A673 (cell line): ENCODE data around the gene INHBE. TPM values are rescaled to one million over a fixed set of nuclear protein-coding genes. Genes with fewer than 3 reads are reported as not detected.
A peak's percentile ranks its signal among the peaks of the same experiment; 100 is the strongest.

Experiments
- BruUV-seq: library from RNA; stranded (reverse); fragments of 400-500 nt; replicated peaks from 2 replicates; lab custom pipeline; 2021; lab: Mats Ljungman, UMichigan
- CTCF ChIA-PET: fragments of 300-600 bp; sonication (Branson Sonifier 250); formaldehyde crosslinking; loops from one replicate; lab custom pipeline; 2022; ENCODE audit warnings: antibody characterized with exemption; lab: Charles Lee
- POLR2A ChIA-PET: fragments of 300-600 bp; sonication (Branson Sonifier 250); formaldehyde crosslinking; loops from one replicate; lab custom pipeline; 2022; ENCODE audit warnings: antibody characterized with exemption; ENCODE audit not compliant: low non-redundant PET; lab: Charles Lee
- DNase-seq: peaks from one replicate; pipeline ENCODE4 v3.0.0-alpha.2; 2015; ENCODE audit warnings: low spot score
- H3K27ac ChIP-seq: fragments of 200-600 bp; sonication (generic); 2 replicates; pipeline ENCODE4 v1.5.1; 2016; ENCODE audit warnings: mixed run types, low read depth, mild to moderate bottlenecking, mixed read lengths, antibody characterized with exemption, low read length; ENCODE audit not compliant: poor library complexity, severe bottlenecking
- H3K27me3 ChIP-seq: fragments of 200-600 bp; sonication (generic); replicated peaks from 2 replicates; pipeline ENCODE4 v1.6.1; 2017; ENCODE audit warnings: mixed run types, low read depth, mild to moderate bottlenecking, mixed read lengths, antibody characterized with exemption, low read length; ENCODE audit not compliant: insufficient read depth, poor library complexity
- H3K36me3 ChIP-seq: fragments of 200-600 bp; sonication (generic); 2 replicates; pipeline ENCODE4 v1.6.1; 2016; ENCODE audit warnings: mixed run types, mild to moderate bottlenecking, mixed read lengths, antibody characterized with exemption, low read length; ENCODE audit not compliant: insufficient read depth, poor library complexity, severe bottlenecking
- H3K4me1 ChIP-seq: fragments of 200-600 bp; sonication (generic); 2 replicates; pipeline ENCODE4 v1.6.1; 2017; ENCODE audit warnings: mixed run types, mild to moderate bottlenecking, mixed read lengths, antibody characterized with exemption, low read length; ENCODE audit not compliant: insufficient read depth, poor library complexity, severe bottlenecking
- H3K4me3 ChIP-seq: fragments of 200-600 bp; sonication (generic); 2 replicates; pipeline ENCODE4 v1.5.1; 2016; ENCODE audit warnings: low read depth, mixed run types, mild to moderate bottlenecking, mixed read lengths, low read length; ENCODE audit not compliant: poor library complexity, severe bottlenecking
- H3K9me3 ChIP-seq: fragments of 200-600 bp; sonication (generic); 2 replicates; pipeline ENCODE4 v1.6.1; 2016; ENCODE audit warnings: mixed run types, low read depth, mild to moderate bottlenecking, mixed read lengths, antibody characterized with exemption, low read length; ENCODE audit not compliant: poor library complexity, severe bottlenecking
- EZH2 ChIP-seq: fragments of 200-600 bp; sonication (generic); IDR thresholded peaks from 2 replicates; pipeline ENCODE4 v1.6.1; 2017; ENCODE audit warnings: borderline replicate concordance, low read depth, mild to moderate bottlenecking, mixed read lengths, antibody characterized with exemption, low read length; ENCODE audit not compliant: poor library complexity, severe bottlenecking
- intact Hi-C: fragments of 100-400 bp; cut with micrococcal nuclease; formaldehyde crosslinking; loops from one replicate; pipeline ENCODE4 v1.10.0; 2022; ENCODE audit not compliant: unreplicated experiment
- total RNA-seq: library from RNA; stranded (reverse); gene quantifications from 2 replicates; pipeline ENCODE4 v1.2.3, GENCODE V29; 2021
- TF ChIP-seq, protein P1 (sequence below): fragments of 300-800, 200-600 bp; sonication (generic); conservative IDR thresholded peaks from 2 replicates; pipeline ENCODE4 v1.5.1; 2017; ENCODE audit warnings: low read depth, mild to moderate bottlenecking, antibody characterized with exemption, low read length, moderate library complexity, mixed read lengths

The INHBE gene
- total RNA-seq, 1 experiment from 2014 or later, result 0.62 TPM

DNA sequence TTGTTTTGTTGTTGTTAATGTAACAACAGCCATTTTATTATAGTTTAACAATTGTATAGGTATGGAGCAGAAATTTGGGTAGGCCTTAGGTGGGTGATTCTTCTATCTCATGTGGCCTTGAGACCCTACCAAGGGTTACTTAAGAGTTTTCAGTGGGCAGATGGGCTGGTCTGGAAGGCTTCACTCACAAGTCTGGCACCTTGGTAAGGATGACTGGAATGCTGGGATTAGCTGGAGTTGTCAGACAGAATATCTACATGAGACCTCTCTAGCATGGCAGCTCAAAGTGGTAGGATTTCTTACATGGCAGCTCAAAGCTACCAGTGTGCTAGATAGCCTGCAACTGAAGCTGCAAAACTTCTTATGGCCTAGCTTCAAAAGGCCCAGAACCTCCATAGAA lies 30.6 kb downstream of the INHBE start:
- Histone ChIP-seq H3K27ac (no peak overlapping the region), H3K27me3 (no peaks in the 10 kb centered on the region), H3K9me3 (no peaks in the 10 kb centered on the region), H3K4me1 (peaks cover 9% of the 10 kb centered on the region), H3K4me3 (no peak overlapping the region), H3K36me3 (peaks cover 21% of the 10 kb centered on the region)
- no peak for DNase-seq
- BruUV-seq, result no TSS peak
- TF ChIP-seq, protein P1, sequence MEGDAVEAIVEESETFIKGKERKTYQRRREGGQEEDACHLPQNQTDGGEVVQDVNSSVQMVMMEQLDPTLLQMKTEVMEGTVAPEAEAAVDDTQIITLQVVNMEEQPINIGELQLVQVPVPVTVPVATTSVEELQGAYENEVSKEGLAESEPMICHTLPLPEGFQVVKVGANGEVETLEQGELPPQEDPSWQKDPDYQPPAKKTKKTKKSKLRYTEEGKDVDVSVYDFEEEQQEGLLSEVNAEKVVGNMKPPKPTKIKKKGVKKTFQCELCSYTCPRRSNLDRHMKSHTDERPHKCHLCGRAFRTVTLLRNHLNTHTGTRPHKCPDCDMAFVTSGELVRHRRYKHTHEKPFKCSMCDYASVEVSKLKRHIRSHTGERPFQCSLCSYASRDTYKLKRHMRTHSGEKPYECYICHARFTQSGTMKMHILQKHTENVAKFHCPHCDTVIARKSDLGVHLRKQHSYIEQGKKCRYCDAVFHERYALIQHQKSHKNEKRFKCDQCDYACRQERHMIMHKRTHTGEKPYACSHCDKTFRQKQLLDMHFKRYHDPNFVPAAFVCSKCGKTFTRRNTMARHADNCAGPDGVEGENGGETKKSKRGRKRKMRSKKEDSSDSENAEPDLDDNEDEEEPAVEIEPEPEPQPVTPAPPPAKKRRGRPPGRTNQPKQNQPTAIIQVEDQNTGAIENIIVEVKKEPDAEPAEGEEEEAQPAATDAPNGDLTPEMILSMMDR, result no peak
- TF ChIP-seq EZH2, result no peak
- intact Hi-C loops, result no loop called here
- ChIA-PET POLR2A (no interaction called here), CTCF (interaction anchor here (0.6 kb wide), 1 partner anchor 746 kb away, joined by 3 read pairs; no protein-coding TSS in a partner anchor)

DNA sequence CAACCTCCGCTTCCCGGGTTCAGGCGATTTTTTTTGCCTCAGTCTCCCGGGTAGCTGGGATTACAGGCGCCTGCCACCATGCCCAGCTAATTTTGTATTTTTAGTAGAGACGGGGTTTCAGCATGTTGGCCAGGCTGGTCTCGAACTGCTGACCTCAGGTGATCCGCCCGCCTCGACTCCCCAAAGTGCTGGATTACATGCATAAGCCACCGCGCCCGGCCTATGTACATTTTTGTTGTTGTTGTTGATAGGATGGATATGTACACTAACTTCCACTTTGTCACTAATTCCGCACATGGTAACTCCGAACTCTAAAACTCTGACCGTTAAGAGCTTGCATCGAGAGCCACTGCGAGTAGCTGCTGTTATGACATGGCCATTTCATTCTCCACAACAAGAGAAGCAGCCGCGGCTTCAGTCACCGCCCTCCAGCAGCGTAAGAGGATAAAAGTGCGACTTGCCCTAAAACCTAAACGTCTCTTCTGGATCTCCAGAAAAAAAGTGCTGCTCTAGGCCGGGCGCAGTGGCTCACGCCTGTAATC lies 32.0 kb downstream of the INHBE start:
- Histone ChIP-seq H3K27me3 (no peaks in the 10 kb centered on the region), H3K9me3 (no peaks in the 10 kb centered on the region), H3K4me1 (peaks cover 9% of the 10 kb centered on the region), H3K36me3 (peaks cover 34% of the 10 kb centered on the region), H3K27ac (peak overlapping the region; percentile 37), H3K4me3 (peak overlapping the region; percentile 84)
- ChIA-PET POLR2A (interaction anchor here (0.8 kb wide), 1 partner anchor 12 kb away, joined by 8 read pairs; no protein-coding TSS in a partner anchor), CTCF (no interaction called here)
- TF ChIP-seq EZH2, result no peak
- TF ChIP-seq, protein P1, result no peak
- DNase-seq, result no peak
- intact Hi-C loops, result no loop called here
- BruUV-seq, result no TSS peak

- peak within 1 kb of the TSS; percentile 94 for H3K27ac ChIP-seq
Measured at GRCh38 chr12:57487597-57488401, 32.7 kb downstream of the INHBE start, which contains the start of gene MARS1. TSS of gene MARS1 (plus strand) at chr12:57488068. CDS start at chr12:57488091, 23 bp downstream.

More at GRCh38 chr12:57487597-57488401, 32.7 kb downstream of the INHBE start, which contains the start of gene MARS1:
- Histone ChIP-seq H3K9me3 (no peaks in the 10 kb centered on the region), H3K27me3 (no peaks in the 10 kb centered on the region), H3K4me1 (peaks cover 9% of the 10 kb centered on the region), H3K4me3 (peak within 1 kb of the TSS; percentile 84), H3K36me3 (peaks cover 39% of the 10 kb centered on the region)
- no peak for TF ChIP-seq EZH2
- TF ChIP-seq, protein P1, result peak; percentile 48
- DNase-seq, result peak; percentile 99
- POLR2A ChIA-PET, result interaction anchor here (0.8 kb wide), 1 partner anchor 13 kb away, joined by 8 read pairs; no protein-coding TSS in a partner anchor
- BruUV-seq, result no TSS peak
- intact Hi-C loops, result no loop called here
- CTCF ChIA-PET, result no interaction called here
